Mesodermal cell (in vitro differentiated cells): ENCODE data around the gene MYOD1.

Experiments
- H3K27ac ChIP-seq: 2 replicates; pipeline ENCODE4 v1.7.0; 2013; ENCODE audit warnings: mild to moderate bottlenecking, low read depth, low read length, moderate library complexity; ENCODE audit not compliant: severe bottlenecking
- H3K36me3 ChIP-seq: 2 replicates; pipeline ENCODE4 v1.7.1; 2013; ENCODE audit warnings: mild to moderate bottlenecking, low read length, moderate library complexity; ENCODE audit not compliant: control insufficient read depth, insufficient read depth
- H3K4me1 ChIP-seq: one replicate; pipeline ENCODE4 v1.7.1; 2013; ENCODE audit warnings: mild to moderate bottlenecking, low read length; ENCODE audit not compliant: insufficient read depth, control insufficient read depth, poor library complexity, severe bottlenecking
- H3K4me3 ChIP-seq: 2 replicates; pipeline ENCODE4 v1.7.0; 2013; ENCODE audit warnings: low read length, control low read depth, mild to moderate bottlenecking; ENCODE audit not compliant: insufficient read depth, poor library complexity, severe bottlenecking; ENCODE audit errors: extremely low read depth
- H3K9me3 ChIP-seq: 2 replicates; pipeline ENCODE4 v1.7.1; 2013; ENCODE audit warnings: mild to moderate bottlenecking, low read length, moderate library complexity; ENCODE audit not compliant: control insufficient read depth
- WGBS, 2 experiments: methylation state at CpG; one replicate each; pipeline ENCODE4 v1.1.5; 2013; ENCODE audit warnings: missing lambda C conversion rate in 2 of 2; ENCODE audit not compliant: insufficient coverage in 2 of 2; 5-methylcytosine and 5-hydroxymethylcytosine counted together

The MYOD1 gene

DNA sequence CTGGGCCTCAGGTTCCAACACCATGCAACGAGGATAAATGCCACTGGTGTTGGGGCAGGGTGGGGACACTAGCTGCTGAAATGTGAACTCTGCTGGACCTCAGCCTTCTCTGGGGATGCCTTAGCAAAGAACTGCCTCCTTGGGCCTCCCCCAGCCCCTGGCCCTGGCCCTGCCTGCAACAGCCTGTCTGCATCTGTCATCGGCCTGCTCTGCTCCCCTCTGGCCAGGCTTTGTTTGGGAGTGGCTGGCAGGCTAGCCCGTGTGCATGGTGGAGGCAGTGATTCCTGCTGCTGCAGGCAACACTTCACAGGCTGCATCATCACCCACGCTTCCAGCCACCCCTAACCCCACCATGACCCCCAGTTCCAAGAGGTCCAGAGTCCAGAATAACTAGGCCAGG, 11.5 kb upstream of the MYOD1 start:
- Histone ChIP-seq H3K4me1 (no peaks in the 10 kb centered on the region), H3K4me3 (no peak overlapping the region), H3K27ac (no peak overlapping the region), H3K36me3 (no peaks in the 10 kb centered on the region), H3K9me3 (no peaks in the 10 kb centered on the region)
- whole genome bisulfite sequencing, 2 experiments = 77 to 78% methylated on average over 3 of the region's 4 CpGs

DNA sequence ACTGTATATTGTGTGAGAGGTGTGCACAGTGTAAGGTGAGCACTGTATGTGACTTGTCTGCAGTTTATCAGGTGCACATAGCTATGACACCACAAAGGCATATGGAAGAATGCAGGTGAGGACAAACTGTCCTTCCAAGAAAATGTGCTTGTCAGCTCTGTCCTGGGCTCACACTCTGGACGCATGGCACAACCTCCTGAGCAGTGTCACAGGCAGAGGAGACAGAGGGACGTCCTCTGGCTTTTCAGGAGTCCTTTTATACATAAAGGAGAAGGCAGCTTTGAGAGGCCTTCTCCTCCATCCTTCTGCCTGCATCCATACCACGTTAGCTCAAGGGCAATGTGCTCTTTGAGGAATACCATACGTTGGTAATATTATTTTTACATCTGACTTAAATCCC, 7.5 kb upstream of the MYOD1 start:
- no peak overlapping the region for H3K27ac ChIP-seq
- H3K4me3 ChIP-seq = no peak overlapping the region
- H3K36me3 ChIP-seq = no peaks in the 10 kb centered on the region
- 44 to 45% methylated on average over 1 to 2 of the region's 4 CpGs for WGBS, 2 experiments
- H3K4me1 ChIP-seq = no peaks in the 10 kb centered on the region
- no peaks in the 10 kb centered on the region for H3K9me3 ChIP-seq

DNA sequence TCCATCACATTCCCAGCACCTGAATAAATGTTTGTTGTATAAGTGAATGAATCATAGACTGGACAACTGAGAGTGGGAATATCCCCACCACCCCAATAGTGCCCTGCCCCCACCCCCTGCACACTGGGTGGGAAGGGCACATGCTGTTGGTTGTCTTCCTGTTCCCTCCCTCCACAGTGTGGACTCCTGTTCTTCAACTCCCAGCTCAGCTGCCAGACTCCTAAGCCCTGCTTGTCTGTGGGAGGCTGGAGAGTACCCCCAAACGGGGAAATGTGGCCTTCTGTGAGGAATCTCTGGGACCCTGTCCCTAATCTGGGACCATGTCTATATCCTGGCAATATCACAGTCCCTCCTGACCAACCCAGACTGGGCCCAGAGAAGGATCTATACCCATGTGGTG, 5.5 kb upstream of the MYOD1 start:
- Histone ChIP-seq H3K36me3 (no peaks in the 10 kb centered on the region), H3K4me1 (no peaks in the 10 kb centered on the region), H3K27ac (no peak overlapping the region), H3K9me3 (no peaks in the 10 kb centered on the region), H3K4me3 (no peak overlapping the region)
- no CpG with 5 or more reads among the region's 1 CpG for WGBS, 2 experiments

DNA sequence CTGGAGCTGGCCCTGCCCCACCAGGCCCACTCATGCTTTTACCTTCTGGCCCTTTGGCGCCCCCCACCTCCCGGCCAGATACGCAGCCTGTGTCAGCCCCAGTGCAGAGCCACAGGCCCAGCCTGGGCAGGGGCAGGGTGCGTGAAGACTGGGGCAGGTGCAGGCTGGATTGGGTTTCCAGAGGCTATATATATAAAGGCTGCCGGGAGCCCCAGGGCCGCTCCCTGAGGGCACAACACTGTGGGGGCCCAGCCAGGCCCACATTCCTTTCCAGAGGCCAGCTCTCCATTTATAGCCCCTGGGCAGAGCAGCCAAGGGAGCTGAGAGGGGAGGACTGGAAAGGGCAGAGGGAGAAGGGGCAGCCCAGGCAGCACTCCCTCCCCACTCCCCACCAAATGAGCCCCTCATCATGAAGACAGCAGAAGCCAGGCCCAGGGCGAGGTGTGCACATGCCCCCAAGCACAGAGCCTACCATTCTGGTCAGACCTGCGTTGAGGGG, 5.0 kb upstream of the MYOD1 start:
- no peaks in the 10 kb centered on the region for H3K36me3 ChIP-seq
- no peaks in the 10 kb centered on the region for H3K9me3 ChIP-seq
- no peak overlapping the region for H3K4me3 ChIP-seq
- 65 to 67% methylated on average over 2 to 6 of the region's 8 CpGs for WGBS, 2 experiments
- no peak overlapping the region for H3K27ac ChIP-seq
- no peaks in the 10 kb centered on the region for H3K4me1 ChIP-seq

DNA sequence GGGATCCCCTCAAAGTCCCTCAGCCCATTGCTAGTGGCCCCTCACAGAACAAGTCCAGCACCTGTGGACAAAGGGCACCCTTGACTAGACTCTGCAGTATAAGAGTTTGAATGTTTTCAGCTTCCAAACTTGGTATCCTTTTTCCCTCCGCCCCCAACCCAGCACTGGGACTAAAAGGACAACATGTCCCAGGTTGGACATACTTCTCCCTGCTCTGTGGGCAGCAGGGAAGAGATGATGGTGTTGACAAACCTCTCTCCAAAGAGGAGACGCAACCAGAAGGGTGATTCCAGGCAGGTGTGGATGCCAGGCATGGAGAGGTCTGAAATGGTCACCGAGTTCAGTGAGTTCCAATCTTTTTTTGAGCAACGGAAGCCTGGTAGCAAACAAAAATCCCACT, 4.5 kb upstream of the MYOD1 start:
- 85 to 86% methylated on average over 3 of the region's 4 CpGs for WGBS, 2 experiments
- no peaks in the 10 kb centered on the region for H3K9me3 ChIP-seq
- no peak overlapping the region for H3K4me3 ChIP-seq
- H3K36me3 ChIP-seq = no peaks in the 10 kb centered on the region
- no peaks in the 10 kb centered on the region for H3K4me1 ChIP-seq
- H3K27ac ChIP-seq = no peak overlapping the region

DNA sequence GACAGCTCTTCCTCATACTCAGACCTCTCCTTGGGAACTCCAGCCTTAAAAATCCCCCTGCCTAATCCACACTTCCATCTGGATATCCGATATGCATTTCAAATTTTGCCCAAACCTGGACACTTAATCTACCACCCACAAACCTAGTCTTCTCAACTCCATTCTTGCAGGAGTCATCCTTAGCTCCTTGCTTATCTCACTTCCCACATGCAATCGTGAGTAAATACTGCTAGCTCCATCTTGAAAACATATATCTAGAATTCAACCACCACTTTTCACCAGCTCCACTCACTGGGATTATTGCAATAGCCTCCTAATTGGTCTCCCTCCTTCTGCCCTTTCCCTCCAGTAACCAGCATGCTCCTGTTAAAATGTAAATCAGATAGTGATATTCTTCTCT, 2.6 kb upstream of the MYOD1 start:
- Histone ChIP-seq H3K4me1 (peaks cover 4% of the 10 kb centered on the region), H3K36me3 (no peaks in the 10 kb centered on the region), H3K27ac (no peak overlapping the region), H3K4me3 (no peak overlapping the region), H3K9me3 (no peaks in the 10 kb centered on the region)
- 73 to 75% methylated on average over 2 of the region's 2 CpGs for WGBS, 2 experiments

DNA sequence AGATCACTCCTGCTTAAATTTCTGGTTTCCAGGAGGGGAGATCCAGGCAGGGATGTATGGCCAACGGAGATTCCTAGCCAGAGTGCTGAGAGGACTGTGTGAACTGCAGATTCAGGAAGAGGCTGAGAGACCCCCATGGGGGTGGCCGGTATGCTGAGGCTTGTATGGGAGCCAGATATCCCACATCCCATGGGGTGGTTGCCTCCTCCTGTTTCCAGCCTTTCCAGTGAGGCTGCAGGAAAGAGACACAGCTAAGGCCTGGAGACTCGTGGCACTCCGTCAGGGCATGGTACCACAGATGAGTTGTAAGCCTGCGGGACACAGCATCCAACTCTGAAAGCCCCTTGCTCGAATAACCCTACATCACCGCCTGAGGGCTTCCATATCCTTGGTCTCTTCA, 1.4 kb upstream of the MYOD1 start:
- H3K4me3 ChIP-seq = no peak overlapping the region
- 55 to 66% methylated on average over 7 of the region's 7 CpGs for WGBS, 2 experiments
- no peaks in the 10 kb centered on the region for H3K9me3 ChIP-seq
- no peak overlapping the region for H3K27ac ChIP-seq
- H3K4me1 ChIP-seq = peaks cover 4% of the 10 kb centered on the region
- no peaks in the 10 kb centered on the region for H3K36me3 ChIP-seq

DNA sequence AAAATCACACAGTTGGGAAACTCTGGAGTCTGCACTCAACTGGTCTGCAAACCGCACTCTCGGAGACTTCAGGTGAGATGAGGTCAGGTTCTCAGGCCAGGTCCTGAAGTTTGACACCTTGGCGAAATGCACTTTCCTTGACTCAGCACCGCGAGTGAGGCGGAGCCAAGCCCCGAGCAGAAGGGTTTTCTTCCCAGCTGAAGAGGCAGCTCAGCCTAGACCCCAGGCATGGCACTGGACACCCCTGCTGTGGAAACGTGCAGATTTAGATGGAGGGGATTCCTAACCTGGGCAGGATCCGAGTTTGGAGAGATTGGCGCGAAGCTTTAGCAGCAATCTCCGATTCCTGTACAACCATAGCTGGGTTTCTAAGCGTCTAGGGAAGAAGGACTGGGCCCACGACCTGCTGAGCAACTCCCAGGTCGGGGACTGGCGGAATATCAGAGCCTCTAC, 835 bp upstream of the MYOD1 start:
- no peak overlapping the region for H3K27ac ChIP-seq
- no peaks in the 10 kb centered on the region for H3K9me3 ChIP-seq
- 10 to 11% methylated on average over 15 to 16 of the region's 16 CpGs for WGBS, 2 experiments
- H3K4me3 ChIP-seq = no peak overlapping the region
- no peaks in the 10 kb centered on the region for H3K36me3 ChIP-seq
- H3K4me1 ChIP-seq = peaks cover 4% of the 10 kb centered on the region

DNA sequence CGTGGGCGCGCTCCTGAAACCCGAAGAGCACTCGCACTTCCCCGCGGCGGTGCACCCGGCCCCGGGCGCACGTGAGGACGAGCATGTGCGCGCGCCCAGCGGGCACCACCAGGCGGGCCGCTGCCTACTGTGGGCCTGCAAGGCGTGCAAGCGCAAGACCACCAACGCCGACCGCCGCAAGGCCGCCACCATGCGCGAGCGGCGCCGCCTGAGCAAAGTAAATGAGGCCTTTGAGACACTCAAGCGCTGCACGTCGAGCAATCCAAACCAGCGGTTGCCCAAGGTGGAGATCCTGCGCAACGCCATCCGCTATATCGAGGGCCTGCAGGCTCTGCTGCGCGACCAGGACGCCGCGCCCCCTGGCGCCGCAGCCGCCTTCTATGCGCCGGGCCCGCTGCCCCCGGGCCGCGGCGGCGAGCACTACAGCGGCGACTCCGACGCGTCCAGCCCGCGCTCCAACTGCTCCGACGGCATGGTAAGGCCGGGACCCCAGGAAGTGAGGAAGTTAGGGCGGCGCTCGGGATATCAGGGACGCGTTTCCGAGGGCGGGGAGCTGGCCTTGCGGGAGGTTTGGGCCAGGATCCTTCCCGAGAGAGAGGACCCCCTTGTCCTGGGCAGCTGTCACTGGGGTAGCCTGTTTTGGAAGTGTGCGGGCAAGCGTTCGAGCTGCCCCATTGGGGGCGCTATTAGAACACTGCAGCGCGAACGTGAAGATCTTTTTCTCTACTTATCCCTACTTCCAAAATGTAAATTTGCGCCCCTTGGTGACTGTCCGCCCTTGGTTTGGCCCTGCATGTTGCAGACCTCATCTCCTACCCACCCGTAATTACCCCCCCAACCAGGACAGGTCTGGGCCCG, 796 bp downstream of the MYOD1 start:
- WGBS, 2 experiments = 4 to 5% methylated on average over 67 to 76 of the region's 85 CpGs
- no peaks in the 10 kb centered on the region for H3K36me3 ChIP-seq
- no peak overlapping the region for H3K27ac ChIP-seq
- no peaks in the 10 kb centered on the region for H3K9me3 ChIP-seq
- no peak overlapping the region for H3K4me3 ChIP-seq
- peaks cover 4% of the 10 kb centered on the region for H3K4me1 ChIP-seq

DNA sequence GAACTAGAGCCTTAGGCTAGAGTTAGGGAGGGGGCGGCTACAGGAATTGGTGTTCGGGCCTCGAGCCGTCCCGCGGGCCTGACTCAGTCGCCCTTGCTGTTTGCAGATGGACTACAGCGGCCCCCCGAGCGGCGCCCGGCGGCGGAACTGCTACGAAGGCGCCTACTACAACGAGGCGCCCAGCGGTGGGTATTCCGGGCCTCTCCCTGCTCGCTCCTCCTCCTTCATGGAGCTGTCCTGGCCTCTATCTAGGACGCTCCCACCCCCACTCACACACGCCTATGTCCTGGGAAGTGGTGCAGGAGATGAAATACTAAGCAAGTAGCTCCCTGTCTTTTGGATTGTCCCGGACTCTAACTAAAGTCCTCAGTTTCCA, 1.4 kb downstream of the MYOD1 start:
- Histone ChIP-seq H3K27ac (no peak overlapping the region), H3K4me1 (peaks cover 4% of the 10 kb centered on the region), H3K4me3 (no peak overlapping the region), H3K36me3 (no peaks in the 10 kb centered on the region), H3K9me3 (no peaks in the 10 kb centered on the region)
- WGBS, 2 experiments = 3 to 4% methylated on average over 10 to 15 of the region's 24 CpGs

DNA sequence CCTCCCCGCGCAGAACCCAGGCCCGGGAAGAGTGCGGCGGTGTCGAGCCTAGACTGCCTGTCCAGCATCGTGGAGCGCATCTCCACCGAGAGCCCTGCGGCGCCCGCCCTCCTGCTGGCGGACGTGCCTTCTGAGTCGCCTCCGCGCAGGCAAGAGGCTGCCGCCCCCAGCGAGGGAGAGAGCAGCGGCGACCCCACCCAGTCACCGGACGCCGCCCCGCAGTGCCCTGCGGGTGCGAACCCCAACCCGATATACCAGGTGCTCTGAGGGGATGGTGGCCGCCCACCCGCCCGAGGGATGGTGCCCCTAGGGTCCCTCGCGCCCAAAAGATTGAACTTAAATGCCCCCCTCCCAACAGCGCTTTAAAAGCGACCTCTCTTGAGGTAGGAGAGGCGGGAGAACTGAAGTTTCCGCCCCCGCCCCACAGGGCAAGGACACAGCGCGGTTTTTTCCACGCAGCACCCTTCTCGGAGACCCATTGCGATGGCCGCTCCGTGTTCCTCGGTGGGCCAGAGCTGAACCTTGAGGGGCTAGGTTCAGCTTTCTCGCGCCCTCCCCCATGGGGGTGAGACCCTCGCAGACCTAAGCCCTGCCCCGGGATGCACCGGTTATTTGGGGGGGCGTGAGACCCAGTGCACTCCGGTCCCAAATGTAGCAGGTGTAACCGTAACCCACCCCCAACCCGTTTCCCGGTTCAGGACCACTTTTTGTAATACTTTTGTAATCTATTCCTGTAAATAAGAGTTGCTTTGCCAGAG, 2.0 kb downstream of the MYOD1 start:
- no peaks in the 10 kb centered on the region for H3K9me3 ChIP-seq
- no peaks in the 10 kb centered on the region for H3K36me3 ChIP-seq
- 13 to 18% methylated on average over 32 to 38 of the region's 56 CpGs for WGBS, 2 experiments
- H3K4me3 ChIP-seq = no peak overlapping the region
- H3K4me1 ChIP-seq = peaks cover 4% of the 10 kb centered on the region
- H3K27ac ChIP-seq = no peak overlapping the region
